C4-2B (cell line): Measurements from ENCODE around the gene CRTC1.

Experiments used
- ZFX ChIP-seq: fragments of 450-650 bp; IDR thresholded peaks from 2 replicates; pipeline ENCODE4 v1.6.1; 2017
- TF ChIP-seq, protein P1 (sequence below): fragments of 450-650 bp; conservative IDR thresholded peaks from 2 replicates; pipeline ENCODE4 v1.5.1; 2017; ENCODE audit warnings: mild to moderate bottlenecking

DNA sequence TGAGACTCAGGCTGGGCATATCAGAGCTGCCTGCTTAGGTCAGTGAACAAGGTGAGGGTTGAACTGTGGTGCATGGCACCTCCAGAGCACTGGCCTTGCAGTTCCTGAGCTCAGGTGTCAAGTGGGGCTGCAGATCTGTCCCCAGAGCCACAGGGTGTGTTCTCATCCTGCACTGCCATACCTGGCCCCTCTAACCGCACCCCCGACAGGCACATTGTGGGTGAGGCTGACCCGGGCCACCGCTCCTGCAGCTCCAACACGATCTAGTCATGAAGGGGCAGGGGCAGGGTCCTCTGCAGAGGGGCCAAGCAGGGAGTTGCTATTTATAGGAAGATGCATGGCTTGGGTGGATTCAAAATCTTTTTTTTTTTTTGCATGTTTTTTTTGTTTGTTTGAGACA is 16.7 kb upstream of the CRTC1 start:
- TF ChIP-seq, protein P1, sequence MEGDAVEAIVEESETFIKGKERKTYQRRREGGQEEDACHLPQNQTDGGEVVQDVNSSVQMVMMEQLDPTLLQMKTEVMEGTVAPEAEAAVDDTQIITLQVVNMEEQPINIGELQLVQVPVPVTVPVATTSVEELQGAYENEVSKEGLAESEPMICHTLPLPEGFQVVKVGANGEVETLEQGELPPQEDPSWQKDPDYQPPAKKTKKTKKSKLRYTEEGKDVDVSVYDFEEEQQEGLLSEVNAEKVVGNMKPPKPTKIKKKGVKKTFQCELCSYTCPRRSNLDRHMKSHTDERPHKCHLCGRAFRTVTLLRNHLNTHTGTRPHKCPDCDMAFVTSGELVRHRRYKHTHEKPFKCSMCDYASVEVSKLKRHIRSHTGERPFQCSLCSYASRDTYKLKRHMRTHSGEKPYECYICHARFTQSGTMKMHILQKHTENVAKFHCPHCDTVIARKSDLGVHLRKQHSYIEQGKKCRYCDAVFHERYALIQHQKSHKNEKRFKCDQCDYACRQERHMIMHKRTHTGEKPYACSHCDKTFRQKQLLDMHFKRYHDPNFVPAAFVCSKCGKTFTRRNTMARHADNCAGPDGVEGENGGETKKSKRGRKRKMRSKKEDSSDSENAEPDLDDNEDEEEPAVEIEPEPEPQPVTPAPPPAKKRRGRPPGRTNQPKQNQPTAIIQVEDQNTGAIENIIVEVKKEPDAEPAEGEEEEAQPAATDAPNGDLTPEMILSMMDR: no peak
- TF ChIP-seq ZFX: no peak
